ENCODE measurements around the gene TAF1A. TPM values are rescaled to one million over a fixed set of nuclear protein-coding genes. Genes with fewer than 3 reads are reported as not detected.

TAF1A gene
- total RNA-seq, 1 experiment from 2014 or later, result 21.4 TPM

- no TSS peak for BruUV-seq (replicated peaks)
- ChIA-PET POLR2A (no interaction called here), CTCF (no interaction called here), RAD21 (ENCODE audit: low non-redundant PET in 1 of 2, low total read pairs in 2 of 2, uncharacterized antibody in 2 of 2, unreplicated experiment in 2 of 2) (no interaction called here)
- intact Hi-C loops (cut with micrococcal nuclease), result no loop called here
- Histone ChIP-seq H3K79me2 (ENCODE audit: insufficient read depth, low read length) (no peaks in the 10 kb centered on the region), H3K36me3 (ENCODE audit: control insufficient read depth in 1 of 2, insufficient read depth in 2 of 2, low read length in 2 of 2) (peaks cover 13 to 19% of the 10 kb centered on the region in 2 experiments; a peak in 3 of 4 replicates), H3K4me1 (ENCODE audit: control insufficient read depth in 1 of 2, insufficient read depth in 2 of 2, low read length in 2 of 2) (no peaks in the 10 kb centered on the region), H3K4me3 (replicated peaks in 1 of 2; ENCODE audit: low read depth in 1 of 2, low read length in 2 of 2) (no peak overlapping the region), H3K9ac (ENCODE audit: low read length) (no peak overlapping the region), H3K4me2 (ENCODE audit: low read length) (no peak overlapping the region), H3K27me3 (ENCODE audit: insufficient read depth, low read length) (no peaks in the 10 kb centered on the region), H3K9me2 (ENCODE audit: insufficient read depth) (no peaks in the 10 kb centered on the region), H3K9me3 (ENCODE audit: control insufficient read depth in 1 of 2, insufficient read depth in 1 of 2, low read depth in 1 of 2, low read length in 2 of 2) (no peaks in the 10 kb centered on the region), H3K27ac (ENCODE audit: low read depth, low read length) (no peak overlapping the region), H2AFZ (ENCODE audit: low read depth, low read length, poor library complexity, severe bottlenecking) (no peak overlapping the region), H4K20me1 (ENCODE audit: insufficient read depth) (no peaks in the 10 kb centered on the region)
- TF ChIP-seq, protein P1, sequence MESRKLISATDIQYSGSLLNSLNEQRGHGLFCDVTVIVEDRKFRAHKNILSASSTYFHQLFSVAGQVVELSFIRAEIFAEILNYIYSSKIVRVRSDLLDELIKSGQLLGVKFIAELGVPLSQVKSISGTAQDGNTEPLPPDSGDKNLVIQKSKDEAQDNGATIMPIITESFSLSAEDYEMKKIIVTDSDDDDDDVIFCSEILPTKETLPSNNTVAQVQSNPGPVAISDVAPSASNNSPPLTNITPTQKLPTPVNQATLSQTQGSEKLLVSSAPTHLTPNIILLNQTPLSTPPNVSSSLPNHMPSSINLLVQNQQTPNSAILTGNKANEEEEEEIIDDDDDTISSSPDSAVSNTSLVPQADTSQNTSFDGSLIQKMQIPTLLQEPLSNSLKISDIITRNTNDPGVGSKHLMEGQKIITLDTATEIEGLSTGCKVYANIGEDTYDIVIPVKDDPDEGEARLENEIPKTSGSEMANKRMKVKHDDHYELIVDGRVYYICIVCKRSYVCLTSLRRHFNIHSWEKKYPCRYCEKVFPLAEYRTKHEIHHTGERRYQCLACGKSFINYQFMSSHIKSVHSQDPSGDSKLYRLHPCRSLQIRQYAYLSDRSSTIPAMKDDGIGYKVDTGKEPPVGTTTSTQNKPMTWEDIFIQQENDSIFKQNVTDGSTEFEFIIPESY (IDR thresholded peaks at IDR 0.05; ENCODE audit: extremely low read depth, insufficient replicate concordance, low read length), result no peak
- TF ChIP-seq, protein P2, sequence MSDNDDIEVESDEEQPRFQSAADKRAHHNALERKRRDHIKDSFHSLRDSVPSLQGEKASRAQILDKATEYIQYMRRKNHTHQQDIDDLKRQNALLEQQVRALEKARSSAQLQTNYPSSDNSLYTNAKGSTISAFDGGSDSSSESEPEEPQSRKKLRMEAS (IDR thresholded peaks at IDR 0.05), result no peak
- no peak for TF ChIP-seq SIN3A (IDR thresholded peaks at IDR 0.05; ENCODE audit: low read depth)
- no peak for TF ChIP-seq ZNF274 (IDR thresholded peaks at IDR 0.05; ENCODE audit: low read depth, low read length)
- DNase-seq (ENCODE audit: low read depth, low spot score) (no peak), ATAC-seq (no peak)
Observed at GRCh38 chr1:222627232-222627631, 37.5 kb upstream of the TAF1A start.

DNA sequence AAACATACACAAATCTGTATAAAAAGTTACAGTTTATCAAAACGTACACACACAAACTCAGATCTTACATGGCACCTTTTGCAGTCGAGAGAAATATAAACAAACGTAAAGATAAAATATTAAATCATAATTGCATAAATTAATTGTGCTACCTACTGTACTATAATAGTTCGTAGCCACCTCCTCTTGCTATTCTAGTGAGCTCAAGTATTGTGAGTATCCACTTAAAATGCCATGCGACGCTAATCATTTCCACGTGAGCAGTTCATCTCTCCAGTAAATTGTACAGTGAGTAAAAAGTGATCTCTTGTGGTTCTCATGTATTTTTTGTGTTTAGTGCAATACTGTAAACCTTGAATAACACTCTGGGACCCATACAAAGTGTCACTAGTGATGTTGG, 34.5 kb upstream of the TAF1A start:
- H3K79me2 ChIP-seq (ENCODE audit: insufficient read depth, low read length), result peaks cover 22% of the 10 kb centered on the region; the same call in 1 of the 2 replicates
- BruUV-seq (replicated peaks), result no TSS peak
- no peak overlapping the region for H3K27ac ChIP-seq (ENCODE audit: low read depth, low read length)
- peaks cover 13 to 15% of the 10 kb centered on the region in 2 experiments; a peak in 3 of 4 replicates for H3K36me3 ChIP-seq (ENCODE audit: control insufficient read depth in 1 of 2, insufficient read depth in 2 of 2, low read length in 2 of 2)
- no peak for ATAC-seq
- H3K9me3 ChIP-seq (ENCODE audit: control insufficient read depth in 1 of 2, insufficient read depth in 1 of 2, low read depth in 1 of 2, low read length in 2 of 2), result no peaks in the 10 kb centered on the region
- no peak overlapping the region for H3K4me2 ChIP-seq (ENCODE audit: low read length)
- no peak overlapping the region for H3K4me3 ChIP-seq (replicated peaks in 1 of 2; ENCODE audit: low read depth in 1 of 2, low read length in 2 of 2)
- no peak for DNase-seq (ENCODE audit: low read depth, low spot score)
- H3K4me1 ChIP-seq (ENCODE audit: control insufficient read depth in 1 of 2, insufficient read depth in 2 of 2, low read length in 2 of 2), result peaks cover 0 to 5% of the 10 kb centered on the region in 2 experiments; a peak in 1 of 4 replicates
- no peaks in the 10 kb centered on the region for H4K20me1 ChIP-seq (ENCODE audit: insufficient read depth)
- intact Hi-C loops (cut with micrococcal nuclease), result no loop called here
- ChIA-PET RAD21 (ENCODE audit: low non-redundant PET in 1 of 2, low total read pairs in 2 of 2, uncharacterized antibody in 2 of 2, unreplicated experiment in 2 of 2) (no interaction called here), CTCF (no interaction called here), POLR2A (no interaction called here)
- H3K27me3 ChIP-seq (ENCODE audit: insufficient read depth, low read length), result no peaks in the 10 kb centered on the region
- no peaks in the 10 kb centered on the region for H3K9me2 ChIP-seq (ENCODE audit: insufficient read depth)
- no peak overlapping the region for H2AFZ ChIP-seq (ENCODE audit: low read depth, low read length, poor library complexity, severe bottlenecking)
- H3K9ac ChIP-seq (ENCODE audit: low read length), result no peak overlapping the region
- TF ChIP-seq SP1 (IDR thresholded peaks at IDR 0.05; ENCODE audit: low read depth) (no peak), ZNF274 (IDR thresholded peaks at IDR 0.05; ENCODE audit: low read depth, low read length) (no peak), TCF7L2 (IDR thresholded peaks at IDR 0.05; ENCODE audit: borderline replicate concordance, extremely low read depth, insufficient read depth, insufficient read length) (no peak), ELF1 (IDR thresholded peaks at IDR 0.05; ENCODE audit: borderline replicate concordance, low read depth) (no peak), POLR2AphosphoS5 (IDR thresholded peaks at IDR 0.05; ENCODE audit: low read depth, low read length) (no peak), SRF (IDR thresholded peaks at IDR 0.05; ENCODE audit: low read depth) (no peak), YY1 (IDR thresholded peaks at IDR 0.05; ENCODE audit: extremely low read depth, insufficient replicate concordance, low read depth, low read length) (no peak), JUND (IDR thresholded peaks at IDR 0.05) (no peak), FOSL1 (IDR thresholded peaks at IDR 0.05; ENCODE audit: low read depth) (no peak)
- TF ChIP-seq, protein P2 (IDR thresholded peaks at IDR 0.05), result no peak
- TF ChIP-seq, protein P3, sequence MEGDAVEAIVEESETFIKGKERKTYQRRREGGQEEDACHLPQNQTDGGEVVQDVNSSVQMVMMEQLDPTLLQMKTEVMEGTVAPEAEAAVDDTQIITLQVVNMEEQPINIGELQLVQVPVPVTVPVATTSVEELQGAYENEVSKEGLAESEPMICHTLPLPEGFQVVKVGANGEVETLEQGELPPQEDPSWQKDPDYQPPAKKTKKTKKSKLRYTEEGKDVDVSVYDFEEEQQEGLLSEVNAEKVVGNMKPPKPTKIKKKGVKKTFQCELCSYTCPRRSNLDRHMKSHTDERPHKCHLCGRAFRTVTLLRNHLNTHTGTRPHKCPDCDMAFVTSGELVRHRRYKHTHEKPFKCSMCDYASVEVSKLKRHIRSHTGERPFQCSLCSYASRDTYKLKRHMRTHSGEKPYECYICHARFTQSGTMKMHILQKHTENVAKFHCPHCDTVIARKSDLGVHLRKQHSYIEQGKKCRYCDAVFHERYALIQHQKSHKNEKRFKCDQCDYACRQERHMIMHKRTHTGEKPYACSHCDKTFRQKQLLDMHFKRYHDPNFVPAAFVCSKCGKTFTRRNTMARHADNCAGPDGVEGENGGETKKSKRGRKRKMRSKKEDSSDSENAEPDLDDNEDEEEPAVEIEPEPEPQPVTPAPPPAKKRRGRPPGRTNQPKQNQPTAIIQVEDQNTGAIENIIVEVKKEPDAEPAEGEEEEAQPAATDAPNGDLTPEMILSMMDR (IDR thresholded peaks at IDR 0.05 in 2 of 3, conservative IDR thresholded peaks at IDR 0.05 in 1 of 3; ENCODE audit: borderline replicate concordance in 1 of 3, insufficient read depth in 1 of 3, low read depth in 2 of 3, low read length in 2 of 3), result no peak
- TF ChIP-seq, protein P1 (IDR thresholded peaks at IDR 0.05; ENCODE audit: extremely low read depth, insufficient replicate concordance, low read length), result no peak

Measured in HCT116 (cell line).